T follicular helper cell (primary cell): ENCODE data around the gene ZNRF1.

ENCODE experiments used
- DNase-seq: peaks from one replicate; pipeline ENCODE4 v3.0.0-alpha.2; 2020; ENCODE audit warnings: low read depth

ZNRF1 gene

DNA sequence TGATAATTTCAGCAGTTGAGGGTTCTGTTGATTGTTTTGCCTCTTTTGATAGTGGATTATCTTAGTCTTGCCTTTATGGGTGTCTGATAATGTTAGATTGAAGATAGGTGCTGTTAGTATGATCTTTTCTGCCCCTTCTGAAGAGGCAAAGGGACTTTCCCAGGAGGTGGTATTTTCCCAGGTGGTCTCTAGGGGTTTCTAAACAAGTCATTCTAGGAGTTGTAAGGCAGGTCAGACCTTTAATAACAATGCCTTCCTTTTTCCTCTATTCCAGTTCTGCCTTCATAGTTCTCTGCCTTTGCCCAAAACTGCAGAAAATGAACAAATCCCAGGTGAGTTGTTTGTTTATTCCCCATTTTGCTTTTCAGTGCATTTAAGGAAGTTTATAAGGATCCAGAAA is 153.8 kb downstream of the ZNRF1 start:
- DNase-seq, result no peak

DNA sequence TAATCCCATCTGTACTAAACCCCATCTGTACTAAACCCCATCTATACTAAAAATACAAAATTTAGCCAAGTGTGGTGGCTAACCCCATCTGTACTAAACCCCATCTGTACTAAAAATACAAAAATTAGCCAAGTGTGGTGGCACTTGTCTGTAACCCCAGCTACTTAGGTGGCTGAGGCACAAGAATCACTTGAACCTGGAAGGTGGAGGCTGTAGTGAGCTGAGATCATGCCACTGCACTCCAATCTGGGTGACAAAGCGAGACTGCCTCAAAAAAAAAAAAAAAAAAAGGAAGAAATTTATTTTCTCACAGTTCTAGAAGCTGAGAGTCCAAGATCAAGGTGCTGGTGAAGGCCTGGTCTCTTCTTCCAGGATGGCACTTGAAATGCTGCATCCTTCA is 161.6 kb downstream of the ZNRF1 start:
- no peak for DNase-seq
